ENCODE measurements around the gene INPP1.
"Not testable (repeated sequence)": the region's sequence is repeated elsewhere in the genome, so short reads cannot be mapped to it uniquely, and the experiment has no call there.

The INPP1 gene

GRCh38 chr2:190334479-190335224 lies 8.7 kb upstream of the INPP1 start:
- DNase-seq: no peak

GRCh38 chr2:190335225-190335559 lies 8.2 kb upstream of the INPP1 start:
- DNase-seq: no peak

- DNase-seq: not testable (repeated sequence)
Measured at GRCh38 chr2:190335584-190335983, 7.8 kb upstream of the INPP1 start.

- no peak for DNase-seq
Measured at GRCh38 chr2:190336420-190336819, 7.0 kb upstream of the INPP1 start.

- no peak for DNase-seq
Measured at GRCh38 chr2:190338453-190338852, 4.9 kb upstream of the INPP1 start.

- no peak for DNase-seq
Measured at GRCh38 chr2:190339394-190339793, 4.0 kb upstream of the INPP1 start.

- no peak for DNase-seq
Measured at GRCh38 chr2:190340369-190340768, 3.0 kb upstream of the INPP1 start.

- no peak for DNase-seq
Measured at GRCh38 chr2:190342611-190343010, 778 bp upstream of the INPP1 start.

- no peak for DNase-seq
Measured at GRCh38 chr2:190343089-190343535, 277 bp upstream of the INPP1 start.

GRCh38 chr2:190344276-190344827 lies 963 bp downstream of the INPP1 start:
- DNase-seq: no peak

GRCh38 chr2:190350371-190350770 lies 7.0 kb downstream of the INPP1 start:
- no peak for DNase-seq

GRCh38 chr2:190351955-190352354 lies 8.6 kb downstream of the INPP1 start:
- DNase-seq: no peak

GRCh38 chr2:190352668-190353536 lies 9.5 kb downstream of the INPP1 start:
- no peak for DNase-seq

- DNase-seq: no peak
Measured at GRCh38 chr2:190353537-190353899, 10.1 kb downstream of the INPP1 start.

GRCh38 chr2:190354003-190354690 lies 10.8 kb downstream of the INPP1 start:
- DNase-seq: no peak

GRCh38 chr2:190355968-190356644 lies 12.7 kb downstream of the INPP1 start:
- DNase-seq: no peak

GRCh38 chr2:190357600-190357999 lies 14.2 kb downstream of the INPP1 start:
- DNase-seq: no peak

- not testable (repeated sequence) for DNase-seq
Measured at GRCh38 chr2:190358655-190359448, 15.5 kb downstream of the INPP1 start.

GRCh38 chr2:190360561-190360960 lies 17.2 kb downstream of the INPP1 start:
- DNase-seq: no peak

GRCh38 chr2:190360965-190361364 lies 17.6 kb downstream of the INPP1 start:
- no peak for DNase-seq

GRCh38 chr2:190361572-190361971 lies 18.2 kb downstream of the INPP1 start:
- no peak for DNase-seq

- no peak for DNase-seq
Measured at GRCh38 chr2:190362894-190363293, 19.5 kb downstream of the INPP1 start.
